ENCODE measurements around the gene NCOA5.

- TF ChIP-seq POLR2A (IDR thresholded peaks at IDR 0.05) (no peak), CTCF (IDR thresholded peaks at IDR 0.05 in 8 of 11, conservative IDR thresholded peaks at IDR 0.05 in 3 of 11) (no peak)
Observed at GRCh38 chr20:46073024-46073423, 16.7 kb downstream of the NCOA5 start.
